Sigmoid colon (tissue), 7 donors: Measurements from ENCODE around the gene KIF19. TPM values are rescaled to one million over a fixed set of nuclear protein-coding genes. Genes with fewer than 3 reads are reported as not detected.

ENCODE experiments used
- DNase-seq: peaks from one replicate; pipeline ENCODE4 v3.0.0-alpha.2; 2019
- H3K27ac ChIP-seq, 4 donors: fragments of 200-600 bp; sonication (generic); one replicate each; pipeline ENCODE4 v1.5.1; 2016 to 2019; ENCODE audit warnings: mild to moderate bottlenecking in 1 of 4
- H3K27me3 ChIP-seq, 3 donors: fragments of 200-600 bp; sonication (generic); one replicate each; pipeline ENCODE4 v1.5.1; 2019; ENCODE audit warnings: mild to moderate bottlenecking in 1 of 3
- H3K36me3 ChIP-seq, 4 donors: fragments of 200-600 bp; sonication (generic); one replicate each; pipeline ENCODE4 v1.5.1; 2016 to 2019
- H3K4me1 ChIP-seq, 4 donors: fragments of 200-600 bp; sonication (generic); one replicate each; pipeline ENCODE4 v1.5.1; 2017 to 2019
- H3K4me3 ChIP-seq, 4 donors: fragments of 200-600 bp; sonication (generic); one replicate each; pipeline ENCODE4 v1.5.1; 2017 to 2019; ENCODE audit warnings: mild to moderate bottlenecking in 2 of 4, moderate library complexity in 1 of 4
- H3K9me3 ChIP-seq, 4 donors: fragments of 200-600 bp in 3 of 4; sonication (generic) in 3 of 4; one replicate each; pipeline versions ENCODE4 v1.5.1 to v1.6.1; 2013 to 2019
- EP300 ChIP-seq, 4 donors: sonication (generic); formaldehyde crosslinking; IDR thresholded peaks; one replicate each; pipeline ENCODE4 v1.6.1; 2017; ENCODE audit warnings: antibody characterized with exemption in 4 of 4
- POLR2A ChIP-seq, 2 donors: fragments of 450-650 bp; IDR thresholded peaks; one replicate each; pipeline ENCODE4 v1.6.1; 2016; ENCODE audit warnings: antibody characterized with exemption in 2 of 2, mild to moderate bottlenecking in 2 of 2, moderate library complexity in 2 of 2
- POLR2AphosphoS5 ChIP-seq, 4 donors: sonication (generic); formaldehyde crosslinking; IDR thresholded peaks; one replicate each; pipeline ENCODE4 v1.6.1; 2017; ENCODE audit warnings: antibody characterized with exemption in 4 of 4
- WGBS, 2 donors: extraction: QIAGEN DNeasy Blood & Tissue Kit; methylation state at CpG; one replicate each; pipeline ENCODE4 v1.1.7; 2013; 5-methylcytosine and 5-hydroxymethylcytosine counted together
- intact Hi-C: fragments of 100-400 bp; cut with DNase I; formaldehyde crosslinking; loops from one replicate; pipeline ENCODE4 v1.15.1; 2023
- polyA plus RNA-seq, 3 donors: library from polyadenylated mRNA; stranded (reverse); fragments of 200-250 nt; gene quantifications; one replicate each; pipeline ENCODE4 v1.2.3, GENCODE V29; 2013
- total RNA-seq, 4 donors: library from RNA; depleted of rRNA; stranded (reverse); fragments of >200 nt; gene quantifications; one replicate each; pipeline ENCODE4 v1.1.0, GENCODE V29; 2016
- TF ChIP-seq, protein P1 (sequence below), 4 experiments: fragments of 450-650 bp in 3 of 4; fragments of 200-600 bp in 1 of 4; IDR thresholded peaks; one replicate each; pipeline ENCODE4 v1.5.1; 2016 to 2019; ENCODE audit warnings: antibody characterized with exemption in 4 of 4, mild to moderate bottlenecking in 3 of 4, moderate library complexity in 2 of 4
- donor health status: healthy with polysubstance abuse.
- donor health status: Bipolar disorder and iron deficiency.
- donor health status: healthy.

Gene KIF19
- total and polyA plus RNA-seq, 7 donors = 0.36 to 3.3 (median 0.80) TPM; not detected in 1

DNA sequence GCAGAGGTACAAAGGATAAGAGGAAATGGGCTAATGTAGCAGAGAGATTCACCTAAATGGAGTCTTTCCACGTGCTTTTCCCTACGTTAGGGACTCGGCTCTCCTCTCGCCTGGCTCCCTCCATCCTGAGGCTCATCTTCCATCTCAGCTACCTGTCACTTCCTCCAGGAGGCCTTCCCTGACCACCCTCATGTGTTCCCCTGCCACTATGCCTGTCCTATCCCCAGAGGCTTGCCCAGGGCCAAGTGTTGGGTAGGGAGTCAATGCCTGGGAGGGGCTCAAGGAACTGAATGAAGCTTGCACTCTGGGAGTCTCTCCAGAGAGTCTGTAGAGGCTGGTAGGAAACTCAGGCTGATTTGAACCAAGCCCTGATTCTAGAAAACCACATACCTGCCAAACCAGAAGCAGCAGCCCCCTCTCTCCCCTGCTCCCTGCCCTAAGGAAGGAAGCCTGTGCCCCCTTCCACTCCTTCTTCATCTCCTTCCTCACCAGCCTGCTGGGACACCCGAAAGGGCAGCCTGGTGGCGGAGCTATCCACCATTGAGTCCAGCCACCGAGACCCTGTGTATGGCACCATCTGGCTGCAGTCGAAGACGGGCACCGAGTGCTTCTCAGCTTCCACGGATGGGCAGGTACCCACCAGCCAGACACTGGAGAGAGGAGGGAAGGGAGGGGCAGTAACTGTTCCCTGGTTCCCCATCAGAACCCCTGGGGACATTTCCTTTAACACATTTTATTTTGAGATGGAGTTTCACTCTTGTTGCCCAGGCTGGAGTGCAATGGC lies 26.6 kb upstream of the KIF19 start:
- Histone ChIP-seq H3K4me1 (no peaks in the 10 kb centered on the region), H3K27ac (no peak overlapping the region), H3K9me3 (no peaks in the 10 kb centered on the region), H3K4me3 (no peak overlapping the region), H3K36me3 (no peaks in the 10 kb centered on the region), H3K27me3 (peaks cover 0 to 37% (median 0%) of the 10 kb centered on the region in 3 donors)
- DNase-seq = no peak
- TF ChIP-seq, protein P1, sequence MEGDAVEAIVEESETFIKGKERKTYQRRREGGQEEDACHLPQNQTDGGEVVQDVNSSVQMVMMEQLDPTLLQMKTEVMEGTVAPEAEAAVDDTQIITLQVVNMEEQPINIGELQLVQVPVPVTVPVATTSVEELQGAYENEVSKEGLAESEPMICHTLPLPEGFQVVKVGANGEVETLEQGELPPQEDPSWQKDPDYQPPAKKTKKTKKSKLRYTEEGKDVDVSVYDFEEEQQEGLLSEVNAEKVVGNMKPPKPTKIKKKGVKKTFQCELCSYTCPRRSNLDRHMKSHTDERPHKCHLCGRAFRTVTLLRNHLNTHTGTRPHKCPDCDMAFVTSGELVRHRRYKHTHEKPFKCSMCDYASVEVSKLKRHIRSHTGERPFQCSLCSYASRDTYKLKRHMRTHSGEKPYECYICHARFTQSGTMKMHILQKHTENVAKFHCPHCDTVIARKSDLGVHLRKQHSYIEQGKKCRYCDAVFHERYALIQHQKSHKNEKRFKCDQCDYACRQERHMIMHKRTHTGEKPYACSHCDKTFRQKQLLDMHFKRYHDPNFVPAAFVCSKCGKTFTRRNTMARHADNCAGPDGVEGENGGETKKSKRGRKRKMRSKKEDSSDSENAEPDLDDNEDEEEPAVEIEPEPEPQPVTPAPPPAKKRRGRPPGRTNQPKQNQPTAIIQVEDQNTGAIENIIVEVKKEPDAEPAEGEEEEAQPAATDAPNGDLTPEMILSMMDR (IDR thresholded peaks at IDR 0.05) = no peak
- TF ChIP-seq POLR2A (IDR thresholded peaks at IDR 0.05) (no peak), POLR2AphosphoS5 (IDR thresholded peaks at IDR 0.05) (no peak), EP300 (IDR thresholded peaks at IDR 0.05) (no peak)
- 85 to 86% methylated on average over 11 of the region's 11 CpGs for WGBS, 2 donors
- intact Hi-C loops = loop anchor here (5.0 kb wide), 1 partner anchor 87 kb away; the partner anchor contains the start of gene TTYH2

- intact Hi-C loops = no loop called here
- TF ChIP-seq EP300 (IDR thresholded peaks at IDR 0.05) = no peak
- TF ChIP-seq POLR2A (IDR thresholded peaks at IDR 0.05) = no peak
- TF ChIP-seq, protein P1 (IDR thresholded peaks at IDR 0.05) = no peak
- no peak for TF ChIP-seq POLR2AphosphoS5 (IDR thresholded peaks at IDR 0.05)
These were observed 22.7 kb upstream of the KIF19 start for GRCh38 chr17:74303305-74303704.

GRCh38 chr17:74304184-74304583 lies 21.8 kb upstream of the KIF19 start:
- Histone ChIP-seq H3K27ac (no peak overlapping the region), H3K27me3 (peaks cover 0 to 25% (median 0%) of the 10 kb centered on the region in 3 donors), H3K4me3 (no peak overlapping the region), H3K4me1 (no peaks in the 10 kb centered on the region), H3K9me3 (peaks cover 0 to 9% (median 3%) of the 10 kb centered on the region in 4 donors), H3K36me3 (no peaks in the 10 kb centered on the region)
- no peak for DNase-seq
- 71 to 84% methylated on average over 5 of the region's 5 CpGs for WGBS, 2 donors
- intact Hi-C loops = no loop called here
- TF ChIP-seq, protein P1 (IDR thresholded peaks at IDR 0.05) = no peak
- TF ChIP-seq POLR2A (IDR thresholded peaks at IDR 0.05) (no peak), EP300 (IDR thresholded peaks at IDR 0.05) (no peak), POLR2AphosphoS5 (IDR thresholded peaks at IDR 0.05) (no peak)

More at GRCh38 chr17:74303305-74303704, 22.7 kb upstream of the KIF19 start:
- H3K4me3 ChIP-seq = no peak overlapping the region
- no peaks in the 10 kb centered on the region for H3K4me1 ChIP-seq
- peaks cover 0 to 30% (median 0%) of the 10 kb centered on the region in 3 donors for H3K27me3 ChIP-seq
- WGBS, 2 donors = 89 to 90% methylated on average over 8 of the region's 8 CpGs
- no peak overlapping the region for H3K27ac ChIP-seq
- H3K9me3 ChIP-seq = peaks cover 0 to 9% (median 3%) of the 10 kb centered on the region in 4 donors
- DNase-seq = no peak
- H3K36me3 ChIP-seq = no peaks in the 10 kb centered on the region

- H3K9me3 ChIP-seq = peaks cover 0 to 9% (median 3%) of the 10 kb centered on the region in 4 donors
- no peaks in the 10 kb centered on the region for H3K4me1 ChIP-seq
- H3K27ac ChIP-seq = no peak overlapping the region
- H3K36me3 ChIP-seq = no peaks in the 10 kb centered on the region
- WGBS, 2 donors = 35 to 68% methylated on average over 10 of the region's 10 CpGs
- intact Hi-C loops = no loop called here
- peaks cover 0 to 13% (median 0%) of the 10 kb centered on the region in 3 donors for H3K27me3 ChIP-seq
- TF ChIP-seq EP300 (IDR thresholded peaks at IDR 0.05) (no peak), POLR2AphosphoS5 (IDR thresholded peaks at IDR 0.05) (no peak)
- no peak for DNase-seq
- H3K4me3 ChIP-seq = no peak overlapping the region
These were observed 20.0 kb upstream of the KIF19 start for GRCh38 chr17:74305865-74306654.
